Measurements from ENCODE around the gene CCDC122.

Gene CCDC122

GRCh38 chr13:43884222-43884621, 4.7 kb upstream of the CCDC122 start:
- no peak for TF ChIP-seq POLR2AphosphoS5 (IDR thresholded peaks at IDR 0.05; ENCODE audit: low read depth, low read length)
- TF ChIP-seq, protein P1, sequence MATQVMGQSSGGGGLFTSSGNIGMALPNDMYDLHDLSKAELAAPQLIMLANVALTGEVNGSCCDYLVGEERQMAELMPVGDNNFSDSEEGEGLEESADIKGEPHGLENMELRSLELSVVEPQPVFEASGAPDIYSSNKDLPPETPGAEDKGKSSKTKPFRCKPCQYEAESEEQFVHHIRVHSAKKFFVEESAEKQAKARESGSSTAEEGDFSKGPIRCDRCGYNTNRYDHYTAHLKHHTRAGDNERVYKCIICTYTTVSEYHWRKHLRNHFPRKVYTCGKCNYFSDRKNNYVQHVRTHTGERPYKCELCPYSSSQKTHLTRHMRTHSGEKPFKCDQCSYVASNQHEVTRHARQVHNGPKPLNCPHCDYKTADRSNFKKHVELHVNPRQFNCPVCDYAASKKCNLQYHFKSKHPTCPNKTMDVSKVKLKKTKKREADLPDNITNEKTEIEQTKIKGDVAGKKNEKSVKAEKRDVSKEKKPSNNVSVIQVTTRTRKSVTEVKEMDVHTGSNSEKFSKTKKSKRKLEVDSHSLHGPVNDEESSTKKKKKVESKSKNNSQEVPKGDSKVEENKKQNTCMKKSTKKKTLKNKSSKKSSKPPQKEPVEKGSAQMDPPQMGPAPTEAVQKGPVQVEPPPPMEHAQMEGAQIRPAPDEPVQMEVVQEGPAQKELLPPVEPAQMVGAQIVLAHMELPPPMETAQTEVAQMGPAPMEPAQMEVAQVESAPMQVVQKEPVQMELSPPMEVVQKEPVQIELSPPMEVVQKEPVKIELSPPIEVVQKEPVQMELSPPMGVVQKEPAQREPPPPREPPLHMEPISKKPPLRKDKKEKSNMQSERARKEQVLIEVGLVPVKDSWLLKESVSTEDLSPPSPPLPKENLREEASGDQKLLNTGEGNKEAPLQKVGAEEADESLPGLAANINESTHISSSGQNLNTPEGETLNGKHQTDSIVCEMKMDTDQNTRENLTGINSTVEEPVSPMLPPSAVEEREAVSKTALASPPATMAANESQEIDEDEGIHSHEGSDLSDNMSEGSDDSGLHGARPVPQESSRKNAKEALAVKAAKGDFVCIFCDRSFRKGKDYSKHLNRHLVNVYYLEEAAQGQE (IDR thresholded peaks at IDR 0.05; ENCODE audit: insufficient read depth in 1 of 2, low read depth in 2 of 2, low read length in 2 of 2), result no peak
- no peak for TF ChIP-seq FOXP2 (optimal IDR thresholded peaks at IDR 0.05; ENCODE audit: borderline replicate concordance, extremely low read depth, extremely low read length, insufficient read depth)
- TF ChIP-seq SIN3A (IDR thresholded peaks at IDR 0.05; ENCODE audit: borderline replicate concordance, insufficient read depth, low read length), result no peak
- no peak for TF ChIP-seq TAF1 (IDR thresholded peaks at IDR 0.05; ENCODE audit: borderline replicate concordance, insufficient read depth, low read length)

GRCh38 chr13:43883631-43884030, 4.1 kb upstream of the CCDC122 start:
- TF ChIP-seq FOXP2 (optimal IDR thresholded peaks at IDR 0.05; ENCODE audit: borderline replicate concordance, extremely low read depth, extremely low read length, insufficient read depth) (no peak), TAF1 (IDR thresholded peaks at IDR 0.05; ENCODE audit: borderline replicate concordance, insufficient read depth, low read length) (no peak), POLR2AphosphoS5 (IDR thresholded peaks at IDR 0.05; ENCODE audit: low read depth, low read length) (no peak), SIN3A (IDR thresholded peaks at IDR 0.05; ENCODE audit: borderline replicate concordance, insufficient read depth, low read length) (no peak)
- TF ChIP-seq, protein P1 (IDR thresholded peaks at IDR 0.05; ENCODE audit: insufficient read depth in 1 of 2, low read depth in 2 of 2, low read length in 2 of 2), result no peak

GRCh38 chr13:43881580-43881979, 2.0 kb upstream of the CCDC122 start:
- no peak for TF ChIP-seq POLR2AphosphoS5 (IDR thresholded peaks at IDR 0.05; ENCODE audit: low read depth, low read length)
- no peak for TF ChIP-seq TAF1 (IDR thresholded peaks at IDR 0.05; ENCODE audit: borderline replicate concordance, insufficient read depth, low read length)
- no peak for TF ChIP-seq SIN3A (IDR thresholded peaks at IDR 0.05; ENCODE audit: borderline replicate concordance, insufficient read depth, low read length)
- TF ChIP-seq, protein P1 (IDR thresholded peaks at IDR 0.05; ENCODE audit: insufficient read depth in 1 of 2, low read depth in 2 of 2, low read length in 2 of 2), result no peak
- TF ChIP-seq FOXP2 (optimal IDR thresholded peaks at IDR 0.05; ENCODE audit: borderline replicate concordance, extremely low read depth, extremely low read length, insufficient read depth), result no peak

DNA sequence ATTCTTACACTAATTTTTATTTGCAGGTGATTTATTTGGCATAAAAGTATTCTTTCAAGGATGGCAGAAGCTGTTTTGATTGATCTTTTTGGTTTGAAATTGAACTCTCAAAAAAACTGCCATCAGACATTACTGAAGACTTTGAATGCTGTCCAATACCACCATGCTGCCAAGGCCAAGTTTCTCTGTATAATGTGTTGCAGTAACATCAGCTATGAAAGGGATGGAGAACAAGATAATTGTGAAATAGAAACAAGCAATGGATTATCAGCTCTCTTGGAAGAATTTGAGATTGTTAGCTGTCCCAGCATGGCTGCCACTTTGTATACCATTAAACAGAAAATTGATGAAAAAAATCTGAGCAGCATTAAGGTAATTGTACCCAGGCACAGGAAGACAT, 1.4 kb upstream of the CCDC122 start:
- TF ChIP-seq, protein P1 (IDR thresholded peaks at IDR 0.05; ENCODE audit: insufficient read depth in 1 of 2, low read depth in 2 of 2, low read length in 2 of 2), result no peak

DNA sequence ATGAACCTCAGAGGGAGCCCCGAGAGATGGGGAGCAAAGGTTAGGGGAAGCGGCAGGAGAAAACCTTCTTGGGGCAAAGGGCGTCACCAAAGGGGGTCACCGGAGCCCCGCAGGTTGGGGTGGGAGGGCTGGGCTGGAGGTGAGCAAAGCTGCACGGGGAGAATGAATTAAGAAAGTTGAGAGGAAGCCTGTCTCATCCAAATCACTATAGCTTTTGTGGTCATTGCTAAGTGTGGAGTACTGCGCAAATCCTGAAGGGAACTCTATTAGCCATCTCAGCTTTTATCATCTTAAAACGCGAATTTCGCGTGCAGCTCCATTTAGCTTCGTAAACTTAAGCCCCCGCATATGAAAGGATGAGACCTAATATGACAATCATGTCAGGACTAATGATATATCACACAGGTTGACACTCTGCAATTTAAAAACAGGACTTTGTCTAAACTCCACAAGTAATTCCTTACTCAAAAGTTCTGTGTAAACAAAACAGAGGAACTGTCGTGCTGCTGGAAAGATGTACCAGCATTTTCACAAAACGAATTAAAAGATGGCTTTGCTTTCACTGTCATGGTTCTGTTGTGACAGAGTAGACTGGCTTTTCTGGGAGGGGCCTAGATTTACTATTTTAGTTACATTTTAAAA, 795 bp upstream of the CCDC122 start:
- no peak for TF ChIP-seq POLR2AphosphoS5 (IDR thresholded peaks at IDR 0.05; ENCODE audit: low read depth, low read length)
- TF ChIP-seq FOXP2 (optimal IDR thresholded peaks at IDR 0.05; ENCODE audit: borderline replicate concordance, extremely low read depth, extremely low read length, insufficient read depth), result no peak
- TF ChIP-seq, protein P1 (IDR thresholded peaks at IDR 0.05; ENCODE audit: insufficient read depth in 1 of 2, low read depth in 2 of 2, low read length in 2 of 2), result no peak
- TF ChIP-seq SIN3A (IDR thresholded peaks at IDR 0.05; ENCODE audit: borderline replicate concordance, insufficient read depth, low read length), result no peak
- no peak for TF ChIP-seq TAF1 (IDR thresholded peaks at IDR 0.05; ENCODE audit: borderline replicate concordance, insufficient read depth, low read length)

Measured in PFSK-1 (cell line).